ENCODE measurements around the gene TET3.

The TET3 gene

GRCh38 chr2:73979686-73980085 is 5.0 kb upstream of the TET3 start:
- Histone ChIP-seq H3K27ac (ENCODE audit: low read length) (no peak overlapping the region), H3K36me3 (replicated peaks; ENCODE audit: low read depth, low read length) (no peaks in the 10 kb centered on the region), H3K9ac (ENCODE audit: low read length) (no peak overlapping the region), H3K79me2 (ENCODE audit: low read length) (peaks cover 15% of the 10 kb centered on the region), H3K4me2 (ENCODE audit: low read length) (peak overlapping the region; percentile 100; the same call in 1 of the 2 replicates), H3K27me3 (ENCODE audit: low read depth, low read length) (no peaks in the 10 kb centered on the region), H3K4me3 (ENCODE audit: low read length) (no peak overlapping the region), H3K4me1 (ENCODE audit: low read length) (peaks cover 42% of the 10 kb centered on the region), H2AFZ (ENCODE audit: low read depth, low read length) (no peak overlapping the region), H4K20me1 (ENCODE audit: insufficient read depth, low read length) (no peaks in the 10 kb centered on the region), H3K9me3 (ENCODE audit: insufficient read depth, low read length) (no peaks in the 10 kb centered on the region)
- TF ChIP-seq EZH2phosphoT487 (IDR thresholded peaks at IDR 0.05; ENCODE audit: low read depth) = no peak
- no peak for TF ChIP-seq CTCF (IDR thresholded peaks at IDR 0.05; ENCODE audit: low read depth, low read length)

GRCh38 chr2:73980566-73980965 is 4.1 kb upstream of the TET3 start:
- Histone ChIP-seq H2AFZ (ENCODE audit: low read depth, low read length) (peak overlapping the region; percentile 90; the same call in 1 of the 2 replicates), H3K27ac (ENCODE audit: low read length) (no peak overlapping the region), H3K36me3 (replicated peaks; ENCODE audit: low read depth, low read length) (no peaks in the 10 kb centered on the region), H3K4me1 (ENCODE audit: low read length) (peaks cover 42% of the 10 kb centered on the region), H3K79me2 (ENCODE audit: low read length) (peaks cover 22% of the 10 kb centered on the region), H3K9ac (ENCODE audit: low read length) (peak overlapping the region; percentile 71), H3K9me3 (ENCODE audit: insufficient read depth, low read length) (no peaks in the 10 kb centered on the region), H3K4me3 (ENCODE audit: low read length) (peak overlapping the region; percentile 95), H3K4me2 (ENCODE audit: low read length) (peak overlapping the region; percentile 100), H4K20me1 (ENCODE audit: insufficient read depth, low read length) (no peaks in the 10 kb centered on the region), H3K27me3 (ENCODE audit: low read depth, low read length) (no peaks in the 10 kb centered on the region)
- TF ChIP-seq EZH2phosphoT487 (IDR thresholded peaks at IDR 0.05; ENCODE audit: low read depth) (no peak), CTCF (IDR thresholded peaks at IDR 0.05; ENCODE audit: low read depth, low read length) (no peak)

GRCh38 chr2:73981081-73982001 is 3.4 kb upstream of the TET3 start:
- H3K4me1 ChIP-seq (ENCODE audit: low read length) = peaks cover 47% of the 10 kb centered on the region
- H3K79me2 ChIP-seq (ENCODE audit: low read length) = peaks cover 30% of the 10 kb centered on the region
- H3K4me2 ChIP-seq (ENCODE audit: low read length) = peak overlapping the region; percentile 100
- H2AFZ ChIP-seq (ENCODE audit: low read depth, low read length) = peak overlapping the region; percentile 90
- H3K36me3 ChIP-seq (replicated peaks; ENCODE audit: low read depth, low read length) = peaks cover 6% of the 10 kb centered on the region
- no peak overlapping the region for H3K27ac ChIP-seq (ENCODE audit: low read length)
- H4K20me1 ChIP-seq (ENCODE audit: insufficient read depth, low read length) = peaks cover 5% of the 10 kb centered on the region
- H3K4me3 ChIP-seq (ENCODE audit: low read length) = peak overlapping the region; percentile 95
- no peaks in the 10 kb centered on the region for H3K9me3 ChIP-seq (ENCODE audit: insufficient read depth, low read length)
- TF ChIP-seq CTCF (IDR thresholded peaks at IDR 0.05; ENCODE audit: low read depth, low read length) (0 out of 2 replicates have a peak, but pooled peaks have one; percentile 6), EZH2phosphoT487 (IDR thresholded peaks at IDR 0.05; ENCODE audit: low read depth) (no peak)
- peak overlapping the region; percentile 71 for H3K9ac ChIP-seq (ENCODE audit: low read length)
- no peaks in the 10 kb centered on the region for H3K27me3 ChIP-seq (ENCODE audit: low read depth, low read length)

GRCh38 chr2:73982140-73982617 is 2.5 kb upstream of the TET3 start:
- H3K9ac ChIP-seq (ENCODE audit: low read length) = no peak overlapping the region
- H3K36me3 ChIP-seq (replicated peaks; ENCODE audit: low read depth, low read length) = peaks cover 14% of the 10 kb centered on the region
- H3K4me3 ChIP-seq (ENCODE audit: low read length) = no peak overlapping the region
- H3K79me2 ChIP-seq (ENCODE audit: low read length) = peaks cover 38% of the 10 kb centered on the region
- H3K27ac ChIP-seq (ENCODE audit: low read length) = no peak overlapping the region
- H3K4me2 ChIP-seq (ENCODE audit: low read length) = peak overlapping the region; percentile 100; the same call in 1 of the 2 replicates
- peaks cover 56% of the 10 kb centered on the region for H3K4me1 ChIP-seq (ENCODE audit: low read length)
- TF ChIP-seq CTCF (IDR thresholded peaks at IDR 0.05; ENCODE audit: low read depth, low read length) = no peak
- no peak for TF ChIP-seq EZH2phosphoT487 (IDR thresholded peaks at IDR 0.05; ENCODE audit: low read depth)
- H3K27me3 ChIP-seq (ENCODE audit: low read depth, low read length) = no peaks in the 10 kb centered on the region
- peaks cover 13% of the 10 kb centered on the region for H4K20me1 ChIP-seq (ENCODE audit: insufficient read depth, low read length)
- no peaks in the 10 kb centered on the region for H3K9me3 ChIP-seq (ENCODE audit: insufficient read depth, low read length)
- no peak overlapping the region for H2AFZ ChIP-seq (ENCODE audit: low read depth, low read length)

Data from OCI-LY3 (cell line).